HG02938 (cell line): Measurements from ENCODE around the gene KLRC4.
"Not testable (repeated sequence)": the region's sequence is repeated elsewhere in the genome, so short reads cannot be mapped to it uniquely, and the experiment has no call there.

Experiments
- ATAC-seq: cut with Tn5 transposase; IDR thresholded peaks from one replicate; pipeline ENCODE4 v1.9.1; 2021; ENCODE audit warnings: mild to moderate bottlenecking, moderate library complexity; ENCODE audit not compliant: unreplicated experiment

KLRC4 gene

DNA sequence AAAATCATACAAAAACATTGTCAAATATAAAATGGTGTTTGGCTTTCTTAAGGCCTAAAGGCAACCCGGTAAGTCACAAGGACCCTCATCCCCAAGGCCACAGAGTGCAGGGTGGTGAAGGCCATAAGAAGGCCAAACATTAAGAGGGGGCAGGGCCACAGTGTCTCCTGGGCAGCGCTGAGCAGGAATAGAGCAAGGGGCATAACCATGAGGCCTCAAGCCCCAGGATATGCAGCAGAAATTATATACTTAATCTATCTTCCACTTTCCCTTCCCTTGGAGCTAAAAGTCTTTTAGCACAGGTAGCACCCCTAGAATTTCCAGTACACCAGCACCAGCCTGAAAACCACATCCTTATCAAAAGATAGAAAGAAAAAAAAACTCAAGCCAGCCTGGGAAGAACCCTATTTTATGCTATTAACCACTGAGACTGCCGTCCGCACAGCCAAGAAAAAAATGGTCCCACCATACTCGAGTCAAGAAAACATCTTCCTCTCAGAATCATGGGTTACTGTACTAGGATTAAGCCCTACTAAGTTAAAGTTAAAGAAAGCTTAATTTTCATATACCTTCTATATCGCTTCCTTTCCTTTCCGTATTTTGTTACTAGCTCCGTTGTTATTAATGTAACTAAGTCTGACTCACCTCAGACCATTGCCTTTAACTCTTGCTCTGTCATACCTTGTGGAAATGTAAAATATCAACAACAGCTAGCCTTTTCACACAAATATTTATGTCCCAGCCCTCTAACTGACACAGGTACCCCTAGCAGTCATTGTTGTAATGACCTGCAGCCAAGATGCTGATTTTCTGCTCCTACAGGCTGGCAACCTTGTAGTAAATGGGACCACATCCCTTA, 39.8 kb downstream of the KLRC4 start:
- no peak for ATAC-seq

DNA sequence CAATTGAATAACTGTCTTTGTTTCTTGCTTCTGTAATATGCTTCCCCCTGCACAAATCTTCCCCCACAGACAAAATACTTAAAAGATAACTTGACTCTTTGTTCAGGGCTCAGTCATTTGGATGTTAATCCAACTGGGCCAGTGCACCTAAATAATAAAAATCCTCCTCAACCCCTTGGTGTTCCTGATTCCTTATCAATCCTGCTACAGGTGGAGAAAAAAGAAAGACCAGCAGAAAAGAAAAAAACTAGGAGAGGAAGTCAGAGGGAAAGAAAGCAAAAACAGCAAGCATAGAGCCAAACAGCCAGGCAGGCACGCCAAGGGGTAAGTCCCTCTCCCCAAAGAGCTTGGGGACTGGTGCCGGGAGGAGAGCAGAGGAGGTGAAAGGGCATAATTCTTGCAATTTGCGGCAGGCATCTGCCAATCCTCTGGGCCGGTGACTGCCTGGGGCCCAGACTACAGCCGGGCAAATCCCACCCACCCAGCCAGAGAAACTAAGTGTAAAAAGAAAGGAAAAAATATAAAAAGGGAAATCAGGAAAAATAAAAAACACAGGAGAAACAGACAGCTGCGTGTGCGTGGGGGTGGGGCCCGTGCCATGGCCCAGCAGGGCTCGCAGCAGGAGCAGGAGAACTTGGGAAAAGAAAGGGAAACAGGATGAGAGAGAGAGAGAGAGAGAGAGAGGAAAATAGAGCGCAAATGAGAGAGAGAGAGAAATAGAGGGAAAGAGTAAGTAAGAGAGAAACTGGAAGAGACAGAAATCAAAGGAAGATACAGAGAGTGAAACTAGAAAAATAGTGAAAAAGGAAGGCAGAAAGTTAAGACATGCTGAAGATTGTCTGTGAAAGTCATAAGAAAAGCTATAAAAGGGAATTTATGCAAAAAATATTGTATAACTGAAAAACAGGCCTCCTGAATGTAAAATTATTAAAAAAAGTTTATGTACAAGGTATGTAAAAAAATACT, 41.1 kb downstream of the KLRC4 start:
- no peak for ATAC-seq

DNA sequence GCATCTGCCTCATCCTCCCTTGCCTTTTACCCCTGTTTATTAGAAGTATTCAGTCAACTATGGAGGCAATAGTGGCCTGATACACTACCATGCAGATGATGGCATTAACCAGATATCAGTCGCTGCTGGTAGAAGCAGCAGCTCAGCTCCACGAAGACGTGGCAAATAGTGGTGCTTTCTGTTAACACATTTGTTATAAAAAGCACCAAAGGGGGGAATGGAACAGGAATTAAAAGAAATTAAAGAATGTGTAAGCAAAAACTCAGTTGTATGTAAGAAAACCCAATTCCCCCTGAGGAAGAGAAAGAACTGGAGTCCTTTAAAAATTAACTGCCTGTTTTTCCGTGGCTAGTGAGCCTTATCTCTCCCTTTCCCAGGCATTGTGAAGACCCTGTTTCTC, 41.8 kb downstream of the KLRC4 start:
- ATAC-seq = not testable (repeated sequence)

DNA sequence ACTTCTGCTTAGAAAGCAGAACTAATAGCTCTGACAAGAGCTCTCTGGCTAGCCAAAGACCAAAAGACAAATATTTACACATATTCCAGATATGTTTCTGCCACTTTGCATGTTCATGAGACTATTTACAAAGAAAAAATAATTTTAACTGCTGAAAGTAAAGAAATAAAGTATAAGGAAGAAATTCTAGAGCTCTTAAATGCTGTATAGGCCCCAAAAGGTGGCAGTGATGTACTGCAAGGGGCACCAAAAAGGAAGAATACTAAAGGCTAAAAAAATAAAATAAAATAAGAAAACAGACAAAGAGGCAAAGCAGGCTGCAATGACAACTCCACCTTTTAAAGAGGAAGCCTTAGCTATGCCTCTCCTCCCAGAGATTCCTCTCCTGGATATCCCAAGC, 42.7 kb downstream of the KLRC4 start:
- ATAC-seq = no peak

DNA sequence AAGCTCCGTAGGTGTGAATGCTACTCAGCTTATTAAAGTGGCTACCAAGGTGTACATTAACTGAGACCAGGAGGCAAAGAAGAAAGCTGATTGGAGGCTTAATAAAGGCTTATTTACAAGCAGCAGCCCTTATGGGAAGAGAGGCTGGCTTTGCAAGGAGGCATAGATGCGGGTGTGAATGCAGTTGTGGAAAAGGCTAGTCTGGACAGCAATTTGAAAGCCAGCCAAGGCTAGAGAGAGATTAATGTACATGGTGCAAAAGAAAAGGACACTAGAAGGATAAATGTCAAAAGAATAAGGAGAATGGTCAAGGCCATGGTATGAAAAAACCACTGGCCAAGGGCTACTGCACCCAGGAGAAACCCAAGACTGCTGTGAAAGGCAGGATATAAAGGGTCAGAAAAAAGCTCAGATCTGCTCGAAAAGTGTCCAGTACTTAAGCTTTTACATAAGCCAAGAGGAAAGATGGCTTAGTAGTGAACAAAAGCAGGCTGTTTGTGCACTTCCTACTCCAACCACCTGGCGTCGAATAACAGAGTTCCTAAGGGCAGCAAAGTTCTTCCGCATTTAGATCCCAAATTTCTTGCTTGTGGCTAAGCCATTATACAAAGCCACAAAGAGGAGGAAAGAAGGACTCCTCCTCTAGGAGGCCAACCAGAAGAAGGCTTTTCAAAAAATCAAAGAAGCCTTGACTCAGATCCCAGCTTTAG, 43.7 kb downstream of the KLRC4 start:
- ATAC-seq = no peak

DNA sequence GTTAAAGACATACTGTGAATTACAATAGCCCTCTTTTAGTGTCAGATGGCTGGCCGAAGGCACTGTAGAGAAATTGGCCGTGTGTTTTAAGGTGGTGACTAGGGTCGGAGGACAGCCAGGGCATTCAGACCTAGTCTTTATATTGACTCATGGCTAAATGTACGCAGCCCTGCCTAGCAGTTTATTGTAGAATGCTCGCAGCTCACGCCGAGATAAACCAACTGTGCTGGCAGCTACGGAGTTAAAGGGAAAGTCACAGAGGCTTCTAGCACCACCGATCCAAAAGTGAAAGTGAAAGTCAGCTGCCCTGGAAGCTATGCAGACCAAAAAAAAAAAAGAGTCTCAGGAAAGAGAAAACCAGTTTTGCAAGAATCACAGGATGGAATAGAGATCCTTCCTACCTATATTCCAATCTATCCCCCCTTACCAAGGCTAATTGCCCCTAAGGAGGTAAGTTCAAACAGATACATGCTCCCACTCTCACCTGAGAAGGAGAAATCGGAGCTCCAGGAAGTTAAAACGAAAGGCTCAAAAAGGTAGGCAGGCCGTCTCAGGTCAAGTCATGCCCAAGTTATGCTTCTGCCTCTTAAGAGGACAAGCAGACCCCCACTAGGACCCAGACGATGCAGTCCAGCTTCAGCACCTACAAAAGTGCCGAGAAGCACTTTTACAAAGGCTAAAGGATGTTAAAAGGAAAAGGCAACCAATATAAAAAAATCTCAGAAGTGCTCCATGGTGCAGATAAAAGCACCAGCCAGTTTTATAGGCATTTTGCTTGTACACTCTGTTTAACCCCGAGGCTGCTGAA, 44.5 kb downstream of the KLRC4 start:
- ATAC-seq = peak; percentile 37

DNA sequence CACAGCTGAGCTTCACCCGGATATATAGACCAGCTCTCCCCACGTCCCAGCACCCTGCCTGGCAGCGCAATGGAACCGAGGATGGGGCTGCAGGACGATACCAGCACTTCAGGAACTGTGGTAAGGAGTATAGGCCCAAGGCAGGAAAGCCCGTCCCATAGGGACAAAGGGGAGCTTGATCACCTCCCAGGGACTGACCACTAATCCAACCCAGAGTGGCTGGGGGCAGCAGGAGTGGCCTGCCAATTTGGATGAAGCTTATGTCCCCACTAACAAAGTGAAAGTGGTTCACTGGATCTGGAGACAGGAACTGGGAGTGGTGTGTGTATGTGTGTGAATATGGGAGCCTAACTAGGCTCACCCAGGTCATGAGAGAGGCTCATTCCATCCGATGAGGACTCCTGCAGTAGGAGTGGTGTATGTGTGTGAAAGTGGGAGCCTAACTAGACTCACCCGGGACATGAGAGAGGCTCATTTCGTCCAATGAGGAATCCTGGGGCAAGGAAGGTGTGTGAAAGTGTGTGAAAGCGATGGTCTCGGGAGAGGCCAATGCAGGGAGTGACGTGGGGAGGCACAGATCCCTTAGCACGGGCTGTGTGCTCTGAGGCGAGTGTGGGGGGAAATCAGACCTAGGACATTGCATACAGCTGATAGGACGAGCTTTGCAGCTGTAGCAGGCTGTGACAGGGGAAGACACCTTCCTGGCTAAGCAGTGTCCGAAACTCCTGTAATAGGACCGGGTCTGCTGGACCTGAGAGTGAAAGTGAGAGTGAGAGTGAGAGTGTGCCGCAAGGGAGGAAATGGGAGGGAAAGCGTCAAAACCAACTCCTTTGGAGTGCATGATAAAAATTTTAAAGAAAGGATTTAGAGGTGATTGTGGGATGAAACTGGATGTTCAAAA, 45.4 kb downstream of the KLRC4 start:
- peak; percentile 84 for ATAC-seq

DNA sequence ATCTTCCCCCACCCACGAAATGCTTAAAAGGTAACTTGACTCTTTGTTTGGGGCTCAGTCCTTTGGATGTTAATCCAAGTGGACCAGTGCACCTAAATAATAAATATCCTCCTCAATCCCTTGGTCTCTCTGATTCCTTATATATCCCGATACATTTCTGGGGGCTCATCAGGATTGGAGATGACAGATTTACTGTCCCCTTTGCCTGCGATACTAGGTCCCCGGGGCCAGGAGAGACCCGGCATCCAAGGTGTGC, 46.0 kb downstream of the KLRC4 start:
- no peak for ATAC-seq

DNA sequence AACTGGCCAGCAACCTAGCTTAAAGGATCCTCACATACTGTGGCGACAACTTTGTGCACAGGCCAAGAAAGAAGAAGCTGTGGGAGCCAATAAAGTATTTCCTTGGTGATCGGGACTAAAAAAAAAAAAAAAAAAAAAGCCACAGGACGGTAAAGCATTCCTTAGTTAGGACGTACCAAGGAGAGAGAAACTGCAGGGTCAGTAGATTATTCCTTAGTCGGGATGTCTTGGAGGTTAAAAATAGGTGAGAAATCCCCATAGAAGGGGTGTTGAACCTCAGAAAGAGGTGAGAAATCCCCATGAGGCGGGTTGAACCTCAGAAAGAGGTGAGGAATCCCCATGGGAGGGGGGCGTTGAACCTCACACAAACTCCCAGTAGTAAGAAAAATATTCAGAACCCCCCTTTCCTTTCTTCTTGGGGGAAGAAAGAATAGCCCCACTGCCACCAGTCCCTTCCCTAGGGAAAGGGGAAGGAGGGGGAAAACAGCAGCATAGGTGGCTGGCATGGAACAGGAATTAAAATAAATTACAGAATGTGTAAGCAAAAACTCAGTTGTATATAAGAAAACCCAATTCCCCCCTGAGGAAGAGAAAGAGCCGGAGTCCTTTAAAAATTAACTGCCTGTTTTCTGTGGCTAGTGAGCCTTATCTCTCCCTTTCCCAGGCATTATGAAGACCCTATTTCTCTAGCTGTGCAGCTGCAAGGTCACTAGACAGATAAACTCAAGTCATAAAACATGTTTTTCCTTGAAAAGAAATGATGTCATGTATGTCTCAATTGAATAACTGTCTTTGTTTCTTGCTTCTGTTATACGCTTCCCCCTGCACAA, 46.5 kb downstream of the KLRC4 start:
- no peak for ATAC-seq

DNA sequence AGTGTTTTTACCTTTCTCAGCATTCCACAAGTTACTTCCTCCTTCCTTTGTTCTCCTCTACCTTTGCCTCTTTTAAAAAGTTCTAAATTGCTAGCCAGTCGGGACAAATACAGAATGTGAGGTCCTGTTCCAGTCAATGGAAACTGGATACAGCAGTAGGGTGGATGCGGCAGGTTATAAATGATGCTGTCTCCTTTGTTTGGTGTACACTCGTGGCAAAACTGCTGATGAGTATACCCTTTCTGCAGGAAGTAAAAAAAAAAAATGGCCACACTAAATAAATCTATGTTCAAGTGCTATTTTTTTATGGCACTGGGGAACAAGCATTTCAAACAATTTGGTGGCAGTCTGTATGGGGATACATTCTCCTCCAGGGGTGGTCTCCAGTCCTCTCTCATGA, 47.2 kb downstream of the KLRC4 start:
- ATAC-seq = no peak

DNA sequence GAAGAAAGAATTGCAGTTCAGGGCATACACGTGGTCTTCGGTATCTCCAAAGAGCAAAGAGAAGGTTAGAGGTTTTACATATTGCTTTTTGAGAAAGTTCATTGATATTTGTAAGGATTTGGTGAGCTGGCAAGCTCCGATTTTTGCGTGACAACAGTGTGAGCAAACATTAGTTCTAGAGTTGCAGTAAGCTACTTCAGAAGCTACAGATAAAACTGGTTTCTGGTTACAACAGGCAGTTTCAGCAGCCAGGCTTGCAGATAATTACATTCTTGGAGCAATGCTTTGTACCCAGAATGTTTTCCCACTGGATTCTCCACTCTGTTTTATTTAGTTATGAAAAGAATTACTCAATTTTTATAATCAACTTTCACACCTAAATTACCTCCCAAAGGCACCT, 47.9 kb downstream of the KLRC4 start:
- ATAC-seq = no peak

DNA sequence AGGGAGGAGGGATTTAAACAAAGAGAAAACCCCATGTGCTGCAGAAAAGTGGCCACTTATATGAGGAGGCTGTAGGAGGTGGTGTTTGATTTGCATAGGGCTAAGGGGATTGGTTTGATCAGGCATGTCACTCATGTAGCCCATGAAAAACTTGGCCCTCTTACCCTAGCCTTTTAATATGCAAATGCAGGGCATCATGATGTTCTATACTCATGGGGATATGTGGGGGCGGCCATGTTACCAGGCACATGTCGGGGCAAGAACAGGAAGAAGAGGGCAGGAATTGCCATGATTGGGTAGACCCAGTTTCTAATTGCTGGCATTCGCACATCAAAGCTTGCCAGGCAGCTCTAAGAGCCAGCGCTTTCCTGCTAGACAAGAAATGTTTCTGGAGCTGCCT, 48.5 kb downstream of the KLRC4 start:
- ATAC-seq = no peak

DNA sequence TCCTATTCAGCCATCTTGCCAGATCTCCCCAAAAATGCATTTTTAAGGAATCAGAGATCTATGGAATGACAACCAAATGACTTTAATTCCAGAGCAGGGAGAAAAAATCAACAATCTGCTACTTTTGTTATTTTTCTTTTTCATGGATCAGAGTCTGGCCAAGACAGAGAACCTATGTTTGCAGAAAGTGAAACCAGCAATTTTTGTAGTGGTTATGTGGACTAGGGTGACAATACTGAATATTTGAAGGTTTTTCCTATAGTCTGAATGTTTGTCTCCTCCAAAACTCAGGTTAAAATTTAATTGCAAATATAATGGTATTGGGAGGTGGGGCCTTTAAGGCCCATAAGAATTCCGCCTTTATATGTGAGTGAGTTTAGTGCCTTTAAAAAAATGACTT, 50.6 kb downstream of the KLRC4 start:
- ATAC-seq = no peak

DNA sequence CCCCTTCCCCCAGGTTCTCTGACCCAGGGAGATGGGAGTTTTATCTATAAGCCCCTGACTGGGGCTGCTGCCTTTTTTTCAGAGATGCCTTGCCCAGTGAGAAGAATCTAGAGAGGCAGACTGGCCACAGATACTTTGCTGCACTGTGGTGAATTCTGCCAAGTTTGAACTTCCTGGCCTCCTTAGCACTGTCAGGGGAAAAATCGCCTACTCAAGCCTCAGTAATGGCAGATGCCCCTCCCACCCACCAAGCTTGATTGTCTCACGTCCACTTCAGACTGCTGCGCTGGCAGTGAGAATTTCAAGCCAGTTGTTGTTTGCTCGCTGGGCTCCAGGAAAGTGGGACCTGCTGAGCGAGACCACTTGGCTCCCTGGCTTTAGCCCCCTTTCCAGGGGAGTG, 51.4 kb downstream of the KLRC4 start:
- no peak for ATAC-seq
